Measurements from ENCODE around the gene RABGEF1.
"Not testable (repeated sequence)": the region's sequence is repeated elsewhere in the genome, so short reads cannot be mapped to it uniquely, and the experiment has no call there.

The RABGEF1 gene

GRCh38 chr7:66769833-66770512 is 29.4 kb downstream of the RABGEF1 start:
- TF ChIP-seq CTCF (IDR thresholded peaks at IDR 0.05), result no peak
- TF ChIP-seq ZFX (IDR thresholded peaks at IDR 0.05; ENCODE audit: borderline replicate concordance), result no peak
- H3K27ac ChIP-seq, result no peak overlapping the region

- no peak overlapping the region for H3K27ac ChIP-seq
- TF ChIP-seq ZFX (IDR thresholded peaks at IDR 0.05; ENCODE audit: borderline replicate concordance) (no peak), CTCF (IDR thresholded peaks at IDR 0.05) (no peak)
These were observed 31.3 kb downstream of the RABGEF1 start for GRCh38 chr7:66771795-66772194.

- not testable (repeated sequence) for H3K27ac ChIP-seq
These were observed 33.2 kb downstream of the RABGEF1 start for GRCh38 chr7:66773744-66774143.

- H3K27ac ChIP-seq, result not testable (repeated sequence)
These were observed 35.9 kb downstream of the RABGEF1 start for GRCh38 chr7:66776383-66776782.

- TF ChIP-seq CTCF (IDR thresholded peaks at IDR 0.05), result no peak
- no peak for TF ChIP-seq ZFX (IDR thresholded peaks at IDR 0.05; ENCODE audit: borderline replicate concordance)
- no peak overlapping the region for H3K27ac ChIP-seq
These were observed 36.4 kb downstream of the RABGEF1 start for GRCh38 chr7:66776800-66777442.

GRCh38 chr7:66778201-66778600 is 37.7 kb downstream of the RABGEF1 start:
- no peak for TF ChIP-seq CTCF (IDR thresholded peaks at IDR 0.05)
- TF ChIP-seq ZFX (IDR thresholded peaks at IDR 0.05; ENCODE audit: borderline replicate concordance), result no peak

GRCh38 chr7:66779669-66780409 is 39.3 kb downstream of the RABGEF1 start:
- H3K27ac ChIP-seq, result no peak overlapping the region
- TF ChIP-seq ZFX (IDR thresholded peaks at IDR 0.05; ENCODE audit: borderline replicate concordance), result no peak

More at GRCh38 chr7:66778201-66778600, 37.7 kb downstream of the RABGEF1 start:
- no peak overlapping the region for H3K27ac ChIP-seq

- no peak overlapping the region for H3K27ac ChIP-seq
- TF ChIP-seq CTCF (IDR thresholded peaks at IDR 0.05) (no peak), ZFX (IDR thresholded peaks at IDR 0.05; ENCODE audit: borderline replicate concordance) (no peak)
These were observed 41.0 kb downstream of the RABGEF1 start for GRCh38 chr7:66781408-66782090.

- H3K27ac ChIP-seq, result peak overlapping the region; percentile 3; the same call in 1 of the 2 replicates
These were observed 42.3 kb downstream of the RABGEF1 start for GRCh38 chr7:66782875-66783274.

- H3K27ac ChIP-seq, result not testable (repeated sequence)
These were observed 43.5 kb downstream of the RABGEF1 start for GRCh38 chr7:66783887-66784595.
